Measurements from ENCODE around the gene CST3.

GRCh38 chr20:23679133-23680092 is 41.7 kb upstream of the CST3 start:
- TF ChIP-seq POLR2A (IDR thresholded peaks at IDR 0.05) (no peak), CTCF (IDR thresholded peaks at IDR 0.05) (no peak), POLR2AphosphoS5 (IDR thresholded peaks at IDR 0.05) (no peak), EP300 (IDR thresholded peaks at IDR 0.05) (no peak)
